D341Med (cell line): ENCODE data around the gene SINHCAF.

ENCODE experiments used
- DNase-seq: peaks from one replicate; pipeline ENCODE4 v3.0.0; 2012; ENCODE audit warnings: low spot score

SINHCAF gene

DNA sequence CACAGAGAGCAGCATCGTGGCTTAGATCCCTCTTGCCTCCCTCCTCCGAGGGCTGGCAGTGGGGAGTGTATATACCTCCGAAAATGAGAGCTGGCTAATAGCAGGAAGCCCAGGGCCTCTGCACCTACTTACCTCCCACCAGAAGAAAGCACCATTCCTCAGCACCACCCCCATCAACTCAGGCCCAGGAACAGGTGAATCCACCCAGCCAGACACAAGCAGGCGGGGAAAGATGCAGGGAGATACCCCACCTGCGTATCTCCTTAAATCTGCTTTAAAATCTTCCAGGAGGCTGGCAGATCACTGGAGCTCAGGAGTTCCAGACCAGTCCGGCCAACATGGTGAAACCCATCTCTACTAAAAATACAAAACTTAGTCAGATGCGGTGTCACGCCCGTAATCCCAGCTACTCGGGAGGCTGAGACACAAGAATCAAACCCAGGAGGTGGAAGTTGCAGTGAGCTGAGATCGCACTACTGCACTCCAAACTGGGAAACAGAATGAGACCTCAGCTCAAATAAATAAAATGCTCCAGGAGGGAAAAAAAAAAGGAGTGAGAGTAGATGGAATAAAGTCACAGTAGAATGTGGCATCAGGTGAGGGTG is 93.5 kb downstream of the SINHCAF start:
- DNase-seq, result no peak

- DNase-seq, result no peak
Measured at GRCh38 chr12:31231611-31232360, 94.2 kb downstream of the SINHCAF start.
